Measurements from ENCODE around the gene PSD4. TPM values are rescaled to one million over a fixed set of nuclear protein-coding genes. Genes with fewer than 3 reads are reported as not detected.

Gene PSD4
- total RNA-seq, 1 donor from 2014 or later, result 3.3 TPM

GRCh38 chr2:113257516-113258264 lies 83.9 kb downstream of the PSD4 start:
- FAIRE-seq (no peak), DNase-seq (ENCODE audit: low spot score in 2 of 2) (no peak)

- FAIRE-seq (no peak), DNase-seq (ENCODE audit: low spot score in 2 of 2) (no peak)
These were observed 84.8 kb downstream of the PSD4 start for GRCh38 chr2:113258471-113259147.

Other genes starting within 250 kb of the PSD4 start
- under 0.01 TPM for gene IL36G, start 196.0 kb upstream of the PSD4 start, total RNA-seq
- not detected for gene IL36A, start 168.5 kb upstream of the PSD4 start, total RNA-seq
- gene IL36B, start 121.1 kb upstream of the PSD4 start, total RNA-seq, result not detected
- gene IL36RN, start 114.8 kb upstream of the PSD4 start, total RNA-seq, result not detected
- gene IL1F10, start 106.0 kb upstream of the PSD4 start, total RNA-seq, result not detected
- gene IL1RN, start 46.4 kb upstream of the PSD4 start, total RNA-seq, result not detected
- gene PAX8, start 105.0 kb downstream of the PSD4 start, total RNA-seq, result under 0.01 TPM

Data from frontal cortex (tissue), 4 donors.